Nephron progenitor cell (in vitro differentiated cells): ENCODE data around the gene NAGA.
A peak's percentile ranks its signal among the peaks of the same experiment; 100 is the strongest.

ENCODE experiments used
- DNase-seq: peaks from one replicate; pipeline ENCODE4 v3.0.0; 2021
- H3K27ac Mint-ChIP-seq: 2 replicates; pipeline ENCODE4 v1.8.0; 2021; ENCODE audit warnings: mild to moderate bottlenecking, moderate library complexity, mixed read lengths
- H3K27me3 Mint-ChIP-seq: 2 replicates; pipeline ENCODE4 v1.8.0; 2021; ENCODE audit warnings: mild to moderate bottlenecking, low read depth, mixed read lengths; ENCODE audit not compliant: poor library complexity
- H3K36me3 Mint-ChIP-seq: 2 replicates; pipeline ENCODE4 v1.8.0; 2021; ENCODE audit warnings: low read depth, mixed read lengths
- H3K4me1 Mint-ChIP-seq: 2 replicates; pipeline ENCODE4 v1.8.0; 2021; ENCODE audit warnings: mixed read lengths
- H3K4me3 Mint-ChIP-seq: 2 replicates; pipeline ENCODE4 v1.8.0; 2021; ENCODE audit warnings: mild to moderate bottlenecking, moderate library complexity, mixed read lengths
- H3K9me3 Mint-ChIP-seq: 2 replicates; pipeline ENCODE4 v1.8.0; 2021; ENCODE audit warnings: mild to moderate bottlenecking, moderate library complexity, mixed read lengths
- CTCF ChIP-seq: fragments of 200-600 bp; sonication (generic); IDR thresholded peaks from 2 replicates; pipeline ENCODE4 v1.5.0; 2021; ENCODE audit warnings: antibody characterized with exemption

NAGA gene

GRCh38 chr22:42077486-42078125, 7.0 kb upstream of the NAGA start:
- H3K27me3 Mint-ChIP-seq: peaks cover 4% of the 10 kb centered on the region
- peaks cover 9% of the 10 kb centered on the region for H3K36me3 Mint-ChIP-seq
- DNase-seq: no peak
- H3K4me3 Mint-ChIP-seq: no peak overlapping the region
- no peak for TF ChIP-seq CTCF
- H3K27ac Mint-ChIP-seq: peak overlapping the region; percentile 82
- peaks cover 65% of the 10 kb centered on the region for H3K4me1 Mint-ChIP-seq
- no peaks in the 10 kb centered on the region for H3K9me3 Mint-ChIP-seq

GRCh38 chr22:42076764-42077485, 6.3 kb upstream of the NAGA start:
- peaks cover 3% of the 10 kb centered on the region for H3K36me3 Mint-ChIP-seq
- peak overlapping the region; percentile 36 for H3K27ac Mint-ChIP-seq
- H3K4me3 Mint-ChIP-seq: no peak overlapping the region
- DNase-seq: no peak
- no peak for TF ChIP-seq CTCF
- peaks cover 65% of the 10 kb centered on the region for H3K4me1 Mint-ChIP-seq
- peaks cover 4% of the 10 kb centered on the region for H3K27me3 Mint-ChIP-seq
- no peaks in the 10 kb centered on the region for H3K9me3 Mint-ChIP-seq

GRCh38 chr22:42074846-42075676, 4.4 kb upstream of the NAGA start:
- H3K27ac Mint-ChIP-seq: no peak overlapping the region

GRCh38 chr22:42074132-42074811, 3.7 kb upstream of the NAGA start, which contains the start of gene PHETA2:
TSS of gene PHETA2 (plus strand) at chr22:42074248. CDS start at chr22:42077294, 3,046 bp downstream.
- Mint-ChIP-seq H3K9me3 (no peaks in the 10 kb centered on the region), H3K4me1 (peaks cover 63% of the 10 kb centered on the region), H3K27ac (no peak within 1 kb of the TSS), H3K36me3 (no peaks in the 10 kb centered on the region), H3K27me3 (peaks cover 4% of the 10 kb centered on the region), H3K4me3 (no peak within 1 kb of the TSS)
- no peak for TF ChIP-seq CTCF
- DNase-seq: no peak

More at GRCh38 chr22:42074846-42075676, 4.4 kb upstream of the NAGA start:
- no peak overlapping the region for H3K4me3 Mint-ChIP-seq
- no peak for TF ChIP-seq CTCF
- no peaks in the 10 kb centered on the region for H3K36me3 Mint-ChIP-seq
- H3K9me3 Mint-ChIP-seq: no peaks in the 10 kb centered on the region
- DNase-seq: no peak
- H3K27me3 Mint-ChIP-seq: peaks cover 4% of the 10 kb centered on the region
- peaks cover 67% of the 10 kb centered on the region for H3K4me1 Mint-ChIP-seq

GRCh38 chr22:42073621-42074041, 3.0 kb upstream of the NAGA start:
- Mint-ChIP-seq H3K36me3 (no peaks in the 10 kb centered on the region), H3K9me3 (no peaks in the 10 kb centered on the region), H3K4me3 (no peak overlapping the region), H3K4me1 (peaks cover 62% of the 10 kb centered on the region), H3K27me3 (peaks cover 4% of the 10 kb centered on the region), H3K27ac (no peak overlapping the region)
- no peak for DNase-seq
- no peak for TF ChIP-seq CTCF
